Liver (tissue), 9 donors: ENCODE measurements around the gene STT3B. TPM values are rescaled to one million over a fixed set of nuclear protein-coding genes. Genes with fewer than 3 reads are reported as not detected.

Source experiments
- DNase-seq: peaks from one replicate; pipeline ENCODE4 v3.0.0-alpha.2; 2017; ENCODE audit warnings: low spot score
- H3K27ac ChIP-seq, 2 donors: one replicate each; pipeline ENCODE4 v1.7.0; 2013; ENCODE audit warnings: inconsistent platforms in 2 of 2, low read length in 2 of 2, control low read depth in 1 of 2, low read depth in 1 of 2, mild to moderate bottlenecking in 1 of 2
- H3K27me3 ChIP-seq, 4 donors: one replicate each; pipeline versions ENCODE4 v1.6.1 to v1.7.0; 2013; ENCODE audit warnings: low read length in 3 of 4, inconsistent platforms in 1 of 4, mild to moderate bottlenecking in 1 of 4, moderate library complexity in 1 of 4; ENCODE audit not compliant: control insufficient read depth in 4 of 4, insufficient read depth in 4 of 4
- H3K36me3 ChIP-seq, 4 donors: one replicate each; pipeline versions ENCODE4 v1.6.1 to v1.7.0; 2013; ENCODE audit warnings: low read length in 3 of 4, mild to moderate bottlenecking in 3 of 4, low read depth in 1 of 4, moderate library complexity in 1 of 4; ENCODE audit not compliant: control insufficient read depth in 4 of 4, insufficient read depth in 3 of 4
- H3K4me1 ChIP-seq, 4 donors: one replicate each; pipeline versions ENCODE4 v1.6.1 to v1.7.0; 2013; ENCODE audit warnings: low read length in 3 of 4, mild to moderate bottlenecking in 3 of 4, moderate library complexity in 1 of 4; ENCODE audit not compliant: control insufficient read depth in 4 of 4, insufficient read depth in 4 of 4
- H3K4me3 ChIP-seq, 3 donors: one replicate each; pipeline versions ENCODE4 v1.6.1 to v1.7.0; 2013; ENCODE audit warnings: low read length in 3 of 3, control low read depth in 1 of 3, low read depth in 1 of 3, mild to moderate bottlenecking in 1 of 3
- H3K9ac ChIP-seq, 2 donors: one replicate each; pipeline ENCODE4 v1.7.0; 2013; ENCODE audit warnings: low read length in 2 of 2, mild to moderate bottlenecking in 2 of 2, moderate library complexity in 2 of 2, control low read depth in 1 of 2, low read depth in 1 of 2
- H3K9me3 ChIP-seq, 4 donors: one replicate each; pipeline versions ENCODE4 v1.6.1 to v1.7.0; 2013; ENCODE audit warnings: low read length in 3 of 4; ENCODE audit not compliant: control insufficient read depth in 4 of 4
- CTCF ChIP-seq: fragments of 150-350 bp; IDR thresholded peaks from 2 replicates; pipeline ENCODE4 v1.5.1; 2017; ENCODE audit warnings: improper control_type of control experiment, low read depth, low read length; ENCODE audit not compliant: missing input control
- FOXA1 ChIP-seq: IDR thresholded peaks from 2 replicates; pipeline ENCODE4 v1.6.1; 2016; ENCODE audit warnings: antibody characterized with exemption
- FOXA2 ChIP-seq: IDR thresholded peaks from 2 replicates; pipeline ENCODE4 v1.6.1; 2016; ENCODE audit warnings: antibody characterized with exemption
- GABPA ChIP-seq, 2 donors: IDR thresholded peaks in 1 of 2; conservative IDR thresholded peaks in 1 of 2; 2 replicates each; pipeline ENCODE4 v1.6.1; 2016; ENCODE audit warnings: antibody characterized with exemption in 2 of 2, mild to moderate bottlenecking in 1 of 2, moderate library complexity in 1 of 2
- JUND ChIP-seq, 2 donors: IDR thresholded peaks; 2 replicates each; pipeline ENCODE4 v1.6.1; 2016; ENCODE audit warnings: antibody characterized with exemption in 2 of 2
- MAX ChIP-seq: IDR thresholded peaks from 2 replicates; pipeline ENCODE4 v1.6.1; 2016; ENCODE audit warnings: antibody characterized with exemption
- NR2F2 ChIP-seq: IDR thresholded peaks from 2 replicates; pipeline ENCODE4 v1.6.1; 2016; ENCODE audit warnings: antibody characterized with exemption
- REST ChIP-seq: IDR thresholded peaks from 2 replicates; pipeline ENCODE4 v1.6.1; 2016; ENCODE audit warnings: antibody characterized with exemption, mild to moderate bottlenecking
- RXRA ChIP-seq, 2 donors: IDR thresholded peaks; 2 replicates each; pipeline ENCODE4 v1.6.1; 2017 to 2018; ENCODE audit warnings: antibody characterized with exemption in 2 of 2, mild to moderate bottlenecking in 1 of 2
- SP1 ChIP-seq: IDR thresholded peaks from 2 replicates; pipeline ENCODE4 v1.6.1; 2018; ENCODE audit warnings: antibody characterized with exemption, mild to moderate bottlenecking
- TAF1 ChIP-seq: conservative IDR thresholded peaks from 2 replicates; pipeline ENCODE4 v1.6.1; 2016; ENCODE audit warnings: antibody characterized with exemption, mild to moderate bottlenecking
- YY1 ChIP-seq: IDR thresholded peaks from 2 replicates; pipeline ENCODE4 v1.6.1; 2016; ENCODE audit warnings: antibody characterized with exemption, mild to moderate bottlenecking
- WGBS: extraction: QIAGEN DNeasy Blood & Tissue Kit; methylation state at CpG from one replicate; pipeline ENCODE4 v1.1.7; 2013; 5-methylcytosine and 5-hydroxymethylcytosine counted together
- polyA plus RNA-seq, 2 donors: library from polyadenylated mRNA; stranded (reverse) in 1 of 2; unstranded in 1 of 2; fragments of 200-250 nt in 1 of 2; fragments of >200 nt in 1 of 2; fragmentation: Nextera tagmentation in 1 of 2; extraction: Ambion mirVana in 1 of 2; gene quantifications; one replicate each; pipeline versions ENCODE4 v1.2.1 to v1.2.3, GENCODE V29; 2013 to 2015
- total RNA-seq, 2 donors: library from RNA; depleted of rRNA; stranded (reverse); fragments of >200 nt; gene quantifications; one replicate each; pipeline ENCODE4 v1.2.3, GENCODE V29; 2014
- TF ChIP-seq, protein P1 (sequence below): IDR thresholded peaks from 2 replicates; pipeline ENCODE4 v1.6.1; 2016; ENCODE audit warnings: antibody characterized with exemption
- donor health status: healthy.
- donor health status: healthy.
- donor health status: healthy.
- donor health status: healthy.
- donor health status: healthy.

STT3B gene
- total and polyA plus RNA-seq, 4 donors: 23.9 to 128 (median 85.5) TPM

DNA sequence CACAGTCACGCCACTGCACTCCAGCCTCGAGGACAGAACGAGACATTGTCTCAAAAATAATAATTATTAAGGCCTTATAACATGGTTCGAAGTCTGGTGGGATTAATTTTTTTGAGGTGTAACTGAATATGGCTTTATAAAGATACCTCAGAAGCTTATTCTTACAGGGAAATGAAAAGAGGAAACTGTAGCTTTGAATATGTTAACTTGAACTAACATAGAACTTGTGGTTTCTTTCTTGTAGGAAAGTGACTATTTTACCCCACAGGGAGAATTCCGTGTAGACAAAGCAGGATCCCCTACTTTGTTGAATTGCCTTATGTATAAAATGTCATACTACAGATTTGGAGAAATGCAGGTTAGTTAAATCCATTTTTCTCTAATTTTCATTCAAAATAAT, 96.3 kb downstream of the STT3B start:
- H3K4me1 ChIP-seq: no peaks in the 10 kb centered on the region
- H3K27ac ChIP-seq: no peak overlapping the region
- DNase-seq: no peak
- peaks cover 5 to 37% (median 24%) of the 10 kb centered on the region in 4 donors for H3K36me3 ChIP-seq
- TF ChIP-seq YY1 (no peak), FOXA2 (no peak), REST (no peak), NR2F2 (no peak), GABPA (IDR thresholded peaks at IDR 0.05 in 1 of 2, conservative IDR thresholded peaks at IDR 0.05 in 1 of 2) (no peak), CTCF (no peak), MAX (no peak), TAF1 (no peak), FOXA1 (no peak), JUND (IDR thresholded peaks at IDR 0.05) (no peak), RXRA (IDR thresholded peaks at IDR 0.05) (no peak)
- TF ChIP-seq, protein P1, sequence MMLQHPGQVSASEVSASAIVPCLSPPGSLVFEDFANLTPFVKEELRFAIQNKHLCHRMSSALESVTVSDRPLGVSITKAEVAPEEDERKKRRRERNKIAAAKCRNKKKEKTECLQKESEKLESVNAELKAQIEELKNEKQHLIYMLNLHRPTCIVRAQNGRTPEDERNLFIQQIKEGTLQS: no peak
- H3K27me3 ChIP-seq: no peaks in the 10 kb centered on the region
- H3K9me3 ChIP-seq: no peaks in the 10 kb centered on the region
- H3K9ac ChIP-seq: no peak overlapping the region
- 92% methylated on average over 5 of the region's 5 CpGs for WGBS
- H3K4me3 ChIP-seq: no peak overlapping the region

GRCh38 chr3:31634476-31634875, 101.8 kb downstream of the STT3B start:
- WGBS: 95% methylated on average over 2 of the region's 2 CpGs
- Histone ChIP-seq H3K9ac (no peak overlapping the region), H3K27me3 (no peaks in the 10 kb centered on the region), H3K27ac (no peak overlapping the region), H3K4me1 (no peaks in the 10 kb centered on the region), H3K4me3 (no peak overlapping the region), H3K36me3 (peaks cover 6 to 25% (median 11%) of the 10 kb centered on the region in 4 donors), H3K9me3 (no peaks in the 10 kb centered on the region)
- TF ChIP-seq GABPA (IDR thresholded peaks at IDR 0.05 in 1 of 2, conservative IDR thresholded peaks at IDR 0.05 in 1 of 2) (no peak), YY1 (no peak), FOXA2 (no peak), CTCF (no peak), TAF1 (no peak), SP1 (no peak), FOXA1 (no peak), MAX (no peak)
- DNase-seq: no peak
